Endothelial cell of umbilical vein (primary cell): ENCODE results near the gene FIGLA. TPM values are rescaled to one million over a fixed set of nuclear protein-coding genes. Genes with fewer than 3 reads are reported as not detected.

Experiments used
- BruUV-seq: library from RNA; stranded (reverse); fragments of 400-500 nt; replicated peaks from 2 replicates; lab custom pipeline; 2021; lab: Mats Ljungman, UMichigan
- CTCF ChIA-PET: fragments of 300-600, 350-600 bp; sonication (Branson Sonifier 250); formaldehyde crosslinking; loops from one replicate; lab custom pipeline; 2021; ENCODE audit warnings: antibody characterized with exemption, inconsistent platforms; lab: Charles Lee
- POLR2A ChIA-PET: fragments of 300-600, 350-600 bp; sonication (Branson Sonifier 250); formaldehyde crosslinking; loops from one replicate; lab custom pipeline; 2021; ENCODE audit warnings: antibody characterized with exemption, inconsistent platforms; lab: Charles Lee
- DNase-seq: peaks from one replicate; pipeline ENCODE4 v3.0.0-alpha.2; 2011; ENCODE audit warnings: low read depth, low spot score
- FAIRE-seq: peaks from 2 replicates; lab custom pipeline; 2011; peaks lifted over from hg19 to GRCh38; lab: Jason Lieb, UNC
- H2AFZ ChIP-seq: 2 replicates; pipeline ENCODE4 v1.6.0; 2012; ENCODE audit warnings: low read depth, low read length, control low read depth, inconsistent platforms
- H3K27ac ChIP-seq: 2 replicates; pipeline ENCODE4 v1.5.1; 2011; ENCODE audit warnings: low read depth, mild to moderate bottlenecking, control low read depth, low read length, moderate library complexity; ENCODE audit not compliant: insufficient read depth
- H3K27me3 ChIP-seq, 2 experiments: 2 replicates each; pipeline versions ENCODE4 v1.6.0 to v1.6.1; 2011; ENCODE audit warnings: low read length in 2 of 2, mixed read lengths in 1 of 2; ENCODE audit not compliant: control insufficient read depth in 2 of 2, insufficient read depth in 2 of 2
- H3K36me3 ChIP-seq, 2 experiments: 2 replicates in 1 of 2; 3 replicates in 1 of 2; pipeline ENCODE4 v1.5.1; 2011; ENCODE audit warnings: low read length in 2 of 2, mild to moderate bottlenecking in 1 of 2, moderate library complexity in 1 of 2; ENCODE audit not compliant: control insufficient read depth in 2 of 2, insufficient read depth in 2 of 2; ENCODE audit errors: extremely low read depth in 1 of 2
- H3K4me1 ChIP-seq: 3 replicates; pipeline ENCODE4 v1.5.1; 2011; ENCODE audit warnings: mild to moderate bottlenecking, low read length; ENCODE audit not compliant: control insufficient read depth, insufficient read depth; ENCODE audit errors: extremely low read depth
- H3K4me2 ChIP-seq: 2 replicates; pipeline ENCODE4 v1.6.1; 2011; ENCODE audit warnings: low read length, control low read depth, mixed read lengths; ENCODE audit not compliant: insufficient read depth
- H3K4me3 ChIP-seq, 3 experiments: fragments of 200-600 bp in 1 of 3; sonication (generic), shearing (Covaris generic) in 1 of 3; replicated peaks in 1 of 3; 2 replicates each; pipeline ENCODE4 v1.5.1; 2011 to 2016; ENCODE audit warnings: control low read depth in 3 of 3, low read length in 3 of 3, mild to moderate bottlenecking in 2 of 3, inconsistent platforms in 1 of 3, low read depth in 1 of 3, moderate library complexity in 1 of 3; ENCODE audit not compliant: insufficient read depth in 1 of 3
- H3K79me2 ChIP-seq: 2 replicates; pipeline ENCODE4 v1.6.0; 2012; ENCODE audit warnings: low read length, inconsistent platforms; ENCODE audit not compliant: control insufficient read depth, insufficient read depth
- H3K9ac ChIP-seq: replicated peaks from 2 replicates; pipeline ENCODE3; 2011; ENCODE audit warnings: low read length, control low read depth; ENCODE audit not compliant: insufficient read depth; ENCODE audit errors: extremely low read depth
- H3K9me1 ChIP-seq: replicated peaks from 3 replicates; pipeline ENCODE4 v1.6.0; 2011; ENCODE audit warnings: mild to moderate bottlenecking, low read length; ENCODE audit not compliant: control insufficient read depth, insufficient read depth; ENCODE audit errors: extremely low read depth
- H3K9me3 ChIP-seq: replicated peaks from 2 replicates; pipeline ENCODE4 v1.5.1; 2012; ENCODE audit warnings: low read length, inconsistent platforms; ENCODE audit not compliant: control insufficient read depth, insufficient read depth
- H4K20me1 ChIP-seq: replicated peaks from 2 replicates; pipeline ENCODE3; 2011; ENCODE audit warnings: mild to moderate bottlenecking, low read length; ENCODE audit not compliant: control insufficient read depth, insufficient read depth; ENCODE audit errors: extremely low read depth
- CTCF ChIP-seq, 2 donors: IDR thresholded peaks; 1 replicate in 1 of 2; 2 replicates in 1 of 2; pipeline ENCODE4 v1.5.1; 2011; ENCODE audit warnings: low read length in 2 of 2, mild to moderate bottlenecking in 2 of 2, moderate library complexity in 2 of 2, control low read depth in 1 of 2, inconsistent platforms in 1 of 2, low read depth in 1 of 2; ENCODE audit not compliant: insufficient read depth in 1 of 2; ENCODE audit errors: extremely low read depth in 1 of 2
- EZH2 ChIP-seq: IDR thresholded peaks from 2 replicates; pipeline ENCODE4 v1.6.1; 2012; ENCODE audit warnings: borderline replicate concordance, low read depth, mild to moderate bottlenecking, moderate library complexity, low read length, inconsistent platforms; ENCODE audit not compliant: severe bottlenecking
- FOS ChIP-seq: IDR thresholded peaks from 2 replicates; pipeline ENCODE4 v1.6.1; 2011; ENCODE audit warnings: mild to moderate bottlenecking, low read length, moderate library complexity, borderline replicate concordance; ENCODE audit not compliant: insufficient read depth
- GATA2 ChIP-seq: IDR thresholded peaks from 2 replicates; pipeline ENCODE4 v1.7.0; 2011; ENCODE audit warnings: low read depth, mild to moderate bottlenecking, moderate library complexity, mixed read lengths, low read length; ENCODE audit not compliant: insufficient read length, insufficient read depth
- JUN ChIP-seq: IDR thresholded peaks from 2 replicates; pipeline ENCODE4 v1.6.1; 2011; ENCODE audit warnings: borderline replicate concordance, low read depth; ENCODE audit not compliant: insufficient read length, insufficient read depth
- MYC ChIP-seq: IDR thresholded peaks from one replicate; pipeline ENCODE4 v1.6.1; 2011; ENCODE audit warnings: mild to moderate bottlenecking, low read depth, low read length
- POLR2A ChIP-seq: IDR thresholded peaks from 2 replicates; pipeline ENCODE4 v1.6.1; 2012; ENCODE audit warnings: low read depth, mild to moderate bottlenecking, control low read depth, low read length
- POLR2AphosphoS5 ChIP-seq: IDR thresholded peaks from 2 replicates; pipeline ENCODE4 v1.6.1; 2012; ENCODE audit warnings: low read depth, mild to moderate bottlenecking, control low read depth, low read length, moderate library complexity; ENCODE audit not compliant: insufficient read depth
- dilution Hi-C: fragments of 300-500 bp; cut with MboI; formaldehyde crosslinking; loops from one replicate; pipeline ENCODE4 v1.15.0; 2019; ENCODE audit warnings: low sequenced_read_pairs; ENCODE audit not compliant: extremely low pct_ligation_motif_present
- intact Hi-C: fragments of 100-400 bp; cut with micrococcal nuclease; formaldehyde crosslinking; loops from one replicate; pipeline ENCODE4 v1.10.0; 2022
- polyA plus RNA-seq, 4 experiments: library from polyadenylated mRNA; depleted of rRNA in 3 of 4; stranded (reverse) in 3 of 4; unstranded in 1 of 4; fragments of >200 nt; gene quantifications; 2 replicates each; pipeline versions ENCODE4 v1.2.1 to v1.2.3, GENCODE V29; 2011 to 2012; ENCODE audit warnings: missing spikeins in 1 of 4
- total RNA-seq: library from RNA; stranded (reverse); gene quantifications from 2 replicates; pipeline ENCODE4 v1.2.3, GENCODE V29; 2021
- TF ChIP-seq, protein P1 (sequence below): IDR thresholded peaks from 2 replicates; pipeline ENCODE4 v1.6.1; 2011; ENCODE audit not compliant: insufficient read depth, insufficient read length

Gene FIGLA
- total and polyA plus RNA-seq, 2 donors (not counting 3 experiments of a cell fraction or from before 2014, with no cell fraction given), result not detected

- peaks cover 12 to 15% of the 10 kb centered on the region in 2 experiments for H3K27me3 ChIP-seq
- dilution Hi-C loops (no loop called here), intact Hi-C loops (no loop called here)
- H2AFZ ChIP-seq, result no peak overlapping the region
- H3K9ac ChIP-seq, result no peak overlapping the region
- DNase-seq (no peak), FAIRE-seq (no peak)
- H3K4me1 ChIP-seq, result no peaks in the 10 kb centered on the region
- ChIA-PET CTCF (no interaction called here), POLR2A (no interaction called here)
- no peaks in the 10 kb centered on the region for H3K9me3 ChIP-seq
- no peaks in the 10 kb centered on the region for H4K20me1 ChIP-seq
- no peaks in the 10 kb centered on the region for H3K9me1 ChIP-seq
- no peak overlapping the region for H3K4me3 ChIP-seq
- H3K4me2 ChIP-seq, result no peak overlapping the region
- no peaks in the 10 kb centered on the region for H3K36me3 ChIP-seq
- BruUV-seq, result no TSS peak
- no peaks in the 10 kb centered on the region for H3K79me2 ChIP-seq
- H3K27ac ChIP-seq, result no peak overlapping the region
- TF ChIP-seq POLR2AphosphoS5 (no peak), CTCF (IDR thresholded peaks at IDR 0.05; ENCODE audit: extremely low read depth in 1 of 2, insufficient read depth in 1 of 2, low read depth in 1 of 2, low read length in 2 of 2) (no peak), EZH2 (no peak), FOS (no peak), MYC (no peak), POLR2A (no peak), JUN (no peak), GATA2 (no peak)
- TF ChIP-seq, protein P1, sequence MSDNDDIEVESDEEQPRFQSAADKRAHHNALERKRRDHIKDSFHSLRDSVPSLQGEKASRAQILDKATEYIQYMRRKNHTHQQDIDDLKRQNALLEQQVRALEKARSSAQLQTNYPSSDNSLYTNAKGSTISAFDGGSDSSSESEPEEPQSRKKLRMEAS, result no peak
Measured at GRCh38 chr2:70756128-70756527, 34.3 kb downstream of the FIGLA start.
